ENCODE measurements around the gene KRT83.

DNA sequence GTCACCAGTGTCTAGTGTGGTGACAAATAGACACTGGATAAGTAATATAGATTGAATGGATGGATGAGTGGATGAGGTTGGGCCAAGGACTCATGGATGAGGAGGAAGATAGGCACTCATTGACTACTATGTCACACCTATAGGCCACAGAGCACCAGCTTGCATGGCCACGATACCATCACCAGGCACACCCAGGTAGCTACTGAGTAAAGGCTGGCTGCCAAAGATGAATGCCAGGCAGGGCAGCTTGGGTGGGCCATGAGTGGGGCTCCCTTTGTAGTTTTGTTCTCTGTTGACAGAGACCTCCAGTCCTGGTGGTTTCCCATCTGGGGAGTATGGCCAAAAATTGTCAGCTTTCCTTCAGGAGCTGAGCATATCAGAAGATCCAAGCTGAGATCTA is 11.2 kb upstream of the KRT83 start:
- no peak for TF ChIP-seq POLR2A (IDR thresholded peaks at IDR 0.05)
- TF ChIP-seq, protein P1, sequence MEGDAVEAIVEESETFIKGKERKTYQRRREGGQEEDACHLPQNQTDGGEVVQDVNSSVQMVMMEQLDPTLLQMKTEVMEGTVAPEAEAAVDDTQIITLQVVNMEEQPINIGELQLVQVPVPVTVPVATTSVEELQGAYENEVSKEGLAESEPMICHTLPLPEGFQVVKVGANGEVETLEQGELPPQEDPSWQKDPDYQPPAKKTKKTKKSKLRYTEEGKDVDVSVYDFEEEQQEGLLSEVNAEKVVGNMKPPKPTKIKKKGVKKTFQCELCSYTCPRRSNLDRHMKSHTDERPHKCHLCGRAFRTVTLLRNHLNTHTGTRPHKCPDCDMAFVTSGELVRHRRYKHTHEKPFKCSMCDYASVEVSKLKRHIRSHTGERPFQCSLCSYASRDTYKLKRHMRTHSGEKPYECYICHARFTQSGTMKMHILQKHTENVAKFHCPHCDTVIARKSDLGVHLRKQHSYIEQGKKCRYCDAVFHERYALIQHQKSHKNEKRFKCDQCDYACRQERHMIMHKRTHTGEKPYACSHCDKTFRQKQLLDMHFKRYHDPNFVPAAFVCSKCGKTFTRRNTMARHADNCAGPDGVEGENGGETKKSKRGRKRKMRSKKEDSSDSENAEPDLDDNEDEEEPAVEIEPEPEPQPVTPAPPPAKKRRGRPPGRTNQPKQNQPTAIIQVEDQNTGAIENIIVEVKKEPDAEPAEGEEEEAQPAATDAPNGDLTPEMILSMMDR (IDR thresholded peaks at IDR 0.05), result no peak
- TF ChIP-seq POLR2AphosphoS5 (IDR thresholded peaks at IDR 0.05), result no peak

Measured in prostate gland (tissue), 2 donors.